Thyroid gland (tissue), 4 donors: Measurements from ENCODE around the gene MAP6. TPM values are rescaled to one million over a fixed set of nuclear protein-coding genes. Genes with fewer than 3 reads are reported as not detected.

ENCODE experiments used
- DNase-seq, 2 donors: peaks; one replicate each; pipeline ENCODE4 v3.0.0-alpha.2; 2019
- H3K27ac ChIP-seq, 3 donors: fragments of 200-600 bp; sonication (generic); 1 replicate in 2 of 3; 2 replicates in 1 of 3; pipeline ENCODE4 v1.5.1; 2016 to 2019; ENCODE audit warnings: mild to moderate bottlenecking in 1 of 3, moderate library complexity in 1 of 3
- H3K27me3 ChIP-seq: fragments of 200-600 bp; sonication (generic); one replicate; pipeline ENCODE4 v1.5.1; 2019
- H3K36me3 ChIP-seq, 2 donors: fragments of 200-600 bp; sonication (generic); one replicate each; pipeline ENCODE4 v1.5.1; 2016 to 2019
- H3K4me1 ChIP-seq, 2 donors: fragments of 200-600 bp; sonication (generic); one replicate each; pipeline ENCODE4 v1.5.1; 2017 to 2019
- H3K4me3 ChIP-seq, 3 donors: fragments of 200-600 bp; sonication (generic); replicated peaks in 1 of 3; 1 replicate in 2 of 3; 2 replicates in 1 of 3; pipeline ENCODE4 v1.5.1; 2016; ENCODE audit warnings: mild to moderate bottlenecking in 1 of 3
- H3K9me3 ChIP-seq: fragments of 200-600 bp; sonication (generic); one replicate; pipeline ENCODE4 v1.5.1; 2017
- CTCF ChIP-seq, 6 experiments: fragments of 200-600 bp in 3 of 6; fragments of 450-650 bp in 3 of 6; sonication (generic) in 3 of 6; IDR thresholded peaks; one replicate each; pipeline ENCODE4 v1.5.1; 2016 to 2019; ENCODE audit warnings: antibody characterized with exemption in 6 of 6, mild to moderate bottlenecking in 2 of 6, inconsistent platforms in 1 of 6, moderate library complexity in 1 of 6
- POLR2A ChIP-seq, 2 donors: fragments of 450-650 bp; IDR thresholded peaks; one replicate each; pipeline ENCODE4 v1.6.1; 2017; ENCODE audit warnings: antibody characterized with exemption in 2 of 2, mild to moderate bottlenecking in 2 of 2, moderate library complexity in 1 of 2
- WGBS, 2 donors: methylation state at CpG; one replicate each; pipeline ENCODE4 v1.1.5; 2017; 5-methylcytosine and 5-hydroxymethylcytosine counted together
- intact Hi-C: fragments of 100-400 bp; cut with DNase I; formaldehyde crosslinking; loops from one replicate; pipeline ENCODE4 v1.15.1; 2023
- total RNA-seq, 4 donors: library from RNA; depleted of rRNA; stranded (reverse); fragments of >200 nt; gene quantifications; one replicate each; pipeline ENCODE4 v1.2.3, GENCODE V29; 2016

Gene MAP6
- total RNA-seq, 4 donors from 2014 or later, result 4.8 to 13.8 (median 9.4) TPM

- DNase-seq, result no peak
- Histone ChIP-seq H3K4me3 (no peak overlapping the region), H3K4me1 (peaks cover 0 to 17% of the 10 kb centered on the region in 2 donors), H3K9me3 (no peaks in the 10 kb centered on the region), H3K27ac (no peak overlapping the region), H3K27me3 (no peaks in the 10 kb centered on the region), H3K36me3 (peaks cover 74% of the 10 kb centered on the region in 2 donors)
- intact Hi-C loops, result no loop called here
- TF ChIP-seq CTCF (IDR thresholded peaks at IDR 0.05) (no peak), POLR2A (IDR thresholded peaks at IDR 0.05) (no peak)
- WGBS, 2 donors, result 75 to 83% methylated on average over 7 to 8 of the region's 9 CpGs
Measured at GRCh38 chr11:75570559-75571139, 98.2 kb downstream of the MAP6 start.

GRCh38 chr11:75568616-75569219 lies 100.1 kb downstream of the MAP6 start:
- Histone ChIP-seq H3K9me3 (no peaks in the 10 kb centered on the region), H3K36me3 (peaks cover 72 to 74% of the 10 kb centered on the region in 2 donors), H3K4me3 (no peak overlapping the region), H3K27ac (no peak overlapping the region), H3K27me3 (no peaks in the 10 kb centered on the region), H3K4me1 (peaks cover 13 to 37% of the 10 kb centered on the region in 2 donors)
- intact Hi-C loops, result no loop called here
- WGBS, 2 donors, result 82 to 93% methylated on average over 14 of the region's 14 CpGs
- DNase-seq, result no peak
- no peak for TF ChIP-seq POLR2A (IDR thresholded peaks at IDR 0.05)
- TF ChIP-seq CTCF (IDR thresholded peaks at IDR 0.05), result no peak

GRCh38 chr11:75567971-75568370 lies 100.9 kb downstream of the MAP6 start:
- Histone ChIP-seq H3K27me3 (no peaks in the 10 kb centered on the region), H3K4me3 (no peak overlapping the region), H3K9me3 (no peaks in the 10 kb centered on the region), H3K36me3 (peaks cover 65 to 70% of the 10 kb centered on the region in 2 donors), H3K4me1 (peaks cover 14 to 42% of the 10 kb centered on the region in 2 donors), H3K27ac (no peak overlapping the region)
- TF ChIP-seq POLR2A (IDR thresholded peaks at IDR 0.05) (no peak), CTCF (IDR thresholded peaks at IDR 0.05) (no peak)
- no peak for DNase-seq
- intact Hi-C loops, result no loop called here
- WGBS, 2 donors, result 91% methylated on average over 6 of the region's 6 CpGs

- H3K36me3 ChIP-seq, result peaks cover 54 to 59% of the 10 kb centered on the region in 2 donors
- WGBS, 2 donors, result 87 to 91% methylated on average over 25 to 28 of the region's 34 CpGs
- TF ChIP-seq CTCF (IDR thresholded peaks at IDR 0.05) (no peak), POLR2A (IDR thresholded peaks at IDR 0.05) (no peak)
- H3K9me3 ChIP-seq, result no peaks in the 10 kb centered on the region
- peaks cover 14 to 43% of the 10 kb centered on the region in 2 donors for H3K4me1 ChIP-seq
- no peaks in the 10 kb centered on the region for H3K27me3 ChIP-seq
- intact Hi-C loops, result no loop called here
- no peak overlapping the region for H3K4me3 ChIP-seq
- DNase-seq, result no peak
- H3K27ac ChIP-seq, result no peak overlapping the region
Measured at GRCh38 chr11:75566763-75567279, 102.0 kb downstream of the MAP6 start.
